Mucosa of rectum (tissue), 2 donors: ENCODE data around the gene ENO3.

ENCODE experiments used
- H3K27ac ChIP-seq, 2 donors: one replicate each; pipeline ENCODE4 v1.7.0; 2013; ENCODE audit warnings: inconsistent platforms in 2 of 2, low read depth in 2 of 2, low read length in 2 of 2
- H3K27me3 ChIP-seq, 2 donors: one replicate each; pipeline ENCODE4 v1.7.0; 2013; ENCODE audit warnings: low read length in 2 of 2; ENCODE audit not compliant: control insufficient read depth in 2 of 2, insufficient read depth in 2 of 2
- H3K36me3 ChIP-seq, 2 donors: one replicate each; pipeline ENCODE4 v1.7.0; 2013; ENCODE audit warnings: low read length in 2 of 2; ENCODE audit not compliant: control insufficient read depth in 2 of 2, insufficient read depth in 2 of 2
- H3K4me1 ChIP-seq, 2 donors: one replicate each; pipeline ENCODE4 v1.7.0; 2013; ENCODE audit warnings: low read length in 2 of 2, mild to moderate bottlenecking in 1 of 2; ENCODE audit not compliant: control insufficient read depth in 2 of 2, insufficient read depth in 2 of 2
- H3K4me3 ChIP-seq, 2 donors: one replicate each; pipeline ENCODE4 v1.7.0; 2013; ENCODE audit warnings: low read length in 2 of 2
- H3K9ac ChIP-seq, 2 donors: one replicate each; pipeline ENCODE4 v1.7.0; 2013; ENCODE audit warnings: low read length in 2 of 2, low read depth in 1 of 2, mild to moderate bottlenecking in 1 of 2
- H3K9me3 ChIP-seq, 2 donors: one replicate each; pipeline ENCODE4 v1.7.0; 2013; ENCODE audit warnings: low read length in 2 of 2; ENCODE audit not compliant: control insufficient read depth in 2 of 2
- donor health status: healthy.
- donor health status: Normal muscosa, but diverticular disease.

The ENO3 gene

GRCh38 chr17:4970273-4970672, 19.4 kb downstream of the ENO3 start:
- Histone ChIP-seq H3K27me3 (no peaks in the 10 kb centered on the region), H3K27ac (peak overlapping the region in 1 of 2 donors; percentile 25), H3K9me3 (no peaks in the 10 kb centered on the region), H3K36me3 (peaks cover 37 to 43% of the 10 kb centered on the region in 2 donors), H3K9ac (no peak overlapping the region), H3K4me3 (no peak overlapping the region), H3K4me1 (peaks cover 17 to 19% of the 10 kb centered on the region in 2 donors)

GRCh38 chr17:4971826-4972225, 20.9 kb downstream of the ENO3 start:
- H3K9me3 ChIP-seq: no peaks in the 10 kb centered on the region
- H3K4me3 ChIP-seq: no peak overlapping the region
- H3K4me1 ChIP-seq: peaks cover 10 to 11% of the 10 kb centered on the region in 2 donors
- H3K27ac ChIP-seq: no peak overlapping the region
- peaks cover 37 to 53% of the 10 kb centered on the region in 2 donors for H3K36me3 ChIP-seq
- no peaks in the 10 kb centered on the region for H3K27me3 ChIP-seq
- no peak overlapping the region for H3K9ac ChIP-seq

- Histone ChIP-seq H3K9ac (no peak overlapping the region), H3K27ac (no peak overlapping the region), H3K4me3 (no peak overlapping the region), H3K4me1 (peaks cover 10 to 11% of the 10 kb centered on the region in 2 donors), H3K9me3 (no peaks in the 10 kb centered on the region), H3K27me3 (no peaks in the 10 kb centered on the region), H3K36me3 (peaks cover 42 to 58% of the 10 kb centered on the region in 2 donors)
Measured at GRCh38 chr17:4972322-4972721, 21.4 kb downstream of the ENO3 start.

GRCh38 chr17:4972752-4973151, 21.8 kb downstream of the ENO3 start:
- no peak overlapping the region for H3K9ac ChIP-seq
- peaks cover 10 to 11% of the 10 kb centered on the region in 2 donors for H3K4me1 ChIP-seq
- no peaks in the 10 kb centered on the region for H3K27me3 ChIP-seq
- H3K27ac ChIP-seq: no peak overlapping the region
- no peaks in the 10 kb centered on the region for H3K9me3 ChIP-seq
- H3K36me3 ChIP-seq: peaks cover 46 to 62% of the 10 kb centered on the region in 2 donors
- H3K4me3 ChIP-seq: no peak overlapping the region

GRCh38 chr17:4973256-4974114, 22.6 kb downstream of the ENO3 start:
- H3K9ac ChIP-seq: no peak overlapping the region

GRCh38 chr17:4974115-4974670, 23.3 kb downstream of the ENO3 start:
- Histone ChIP-seq H3K4me3 (no peak overlapping the region), H3K4me1 (peaks cover 0 to 4% of the 10 kb centered on the region in 2 donors), H3K27ac (no peak overlapping the region), H3K9me3 (no peaks in the 10 kb centered on the region), H3K9ac (no peak overlapping the region), H3K27me3 (no peaks in the 10 kb centered on the region), H3K36me3 (peaks cover 57 to 75% of the 10 kb centered on the region in 2 donors)

More at GRCh38 chr17:4973256-4974114, 22.6 kb downstream of the ENO3 start:
- Histone ChIP-seq H3K36me3 (peaks cover 53 to 69% of the 10 kb centered on the region in 2 donors), H3K9me3 (no peaks in the 10 kb centered on the region), H3K27me3 (no peaks in the 10 kb centered on the region), H3K4me1 (peaks cover 5 to 8% of the 10 kb centered on the region in 2 donors), H3K4me3 (no peak overlapping the region), H3K27ac (no peak overlapping the region)

GRCh38 chr17:4978726-4979125, 27.8 kb downstream of the ENO3 start:
- peaks cover 48 to 70% of the 10 kb centered on the region in 2 donors for H3K36me3 ChIP-seq
- H3K27ac ChIP-seq: no peak overlapping the region
- H3K9me3 ChIP-seq: no peaks in the 10 kb centered on the region
- H3K27me3 ChIP-seq: no peaks in the 10 kb centered on the region
- H3K4me1 ChIP-seq: peaks cover 0 to 4% of the 10 kb centered on the region in 2 donors
- no peak overlapping the region for H3K9ac ChIP-seq
- no peak overlapping the region for H3K4me3 ChIP-seq

- H3K9me3 ChIP-seq: no peaks in the 10 kb centered on the region
- H3K27me3 ChIP-seq: no peaks in the 10 kb centered on the region
- no peak overlapping the region for H3K4me3 ChIP-seq
- H3K9ac ChIP-seq: no peak overlapping the region
- H3K36me3 ChIP-seq: peaks cover 43 to 56% of the 10 kb centered on the region in 2 donors
- no peak overlapping the region for H3K27ac ChIP-seq
- H3K4me1 ChIP-seq: peaks cover 2 to 6% of the 10 kb centered on the region in 2 donors
Measured at GRCh38 chr17:4980644-4981216, 29.8 kb downstream of the ENO3 start.

GRCh38 chr17:4982305-4982704, 31.4 kb downstream of the ENO3 start:
- Histone ChIP-seq H3K36me3 (peaks cover 38 to 46% of the 10 kb centered on the region in 2 donors), H3K27ac (no peak overlapping the region), H3K9ac (no peak overlapping the region)

GRCh38 chr17:4986403-4986802, 35.5 kb downstream of the ENO3 start:
- Histone ChIP-seq H3K36me3 (peaks cover 13 to 16% of the 10 kb centered on the region in 2 donors), H3K4me3 (peak overlapping the region; percentile 86 to 88), H3K27ac (peak overlapping the region; percentile 92 to 94), H3K4me1 (peaks cover 21 to 27% of the 10 kb centered on the region in 2 donors), H3K27me3 (no peaks in the 10 kb centered on the region), H3K9me3 (no peaks in the 10 kb centered on the region), H3K9ac (peak overlapping the region; percentile 91 to 92)

More at GRCh38 chr17:4982305-4982704, 31.4 kb downstream of the ENO3 start:
- H3K4me3 ChIP-seq: no peak overlapping the region
- no peaks in the 10 kb centered on the region for H3K9me3 ChIP-seq
- H3K27me3 ChIP-seq: no peaks in the 10 kb centered on the region
- H3K4me1 ChIP-seq: peaks cover 14 to 15% of the 10 kb centered on the region in 2 donors
